Fibroblast of peridontal ligament (primary cell): ENCODE results near the gene PRM3.

Source experiments
- DNase-seq: peaks from one replicate; pipeline ENCODE4 v3.0.0-alpha.2; 2010; ENCODE audit errors: extremely low read depth

Gene PRM3

DNA sequence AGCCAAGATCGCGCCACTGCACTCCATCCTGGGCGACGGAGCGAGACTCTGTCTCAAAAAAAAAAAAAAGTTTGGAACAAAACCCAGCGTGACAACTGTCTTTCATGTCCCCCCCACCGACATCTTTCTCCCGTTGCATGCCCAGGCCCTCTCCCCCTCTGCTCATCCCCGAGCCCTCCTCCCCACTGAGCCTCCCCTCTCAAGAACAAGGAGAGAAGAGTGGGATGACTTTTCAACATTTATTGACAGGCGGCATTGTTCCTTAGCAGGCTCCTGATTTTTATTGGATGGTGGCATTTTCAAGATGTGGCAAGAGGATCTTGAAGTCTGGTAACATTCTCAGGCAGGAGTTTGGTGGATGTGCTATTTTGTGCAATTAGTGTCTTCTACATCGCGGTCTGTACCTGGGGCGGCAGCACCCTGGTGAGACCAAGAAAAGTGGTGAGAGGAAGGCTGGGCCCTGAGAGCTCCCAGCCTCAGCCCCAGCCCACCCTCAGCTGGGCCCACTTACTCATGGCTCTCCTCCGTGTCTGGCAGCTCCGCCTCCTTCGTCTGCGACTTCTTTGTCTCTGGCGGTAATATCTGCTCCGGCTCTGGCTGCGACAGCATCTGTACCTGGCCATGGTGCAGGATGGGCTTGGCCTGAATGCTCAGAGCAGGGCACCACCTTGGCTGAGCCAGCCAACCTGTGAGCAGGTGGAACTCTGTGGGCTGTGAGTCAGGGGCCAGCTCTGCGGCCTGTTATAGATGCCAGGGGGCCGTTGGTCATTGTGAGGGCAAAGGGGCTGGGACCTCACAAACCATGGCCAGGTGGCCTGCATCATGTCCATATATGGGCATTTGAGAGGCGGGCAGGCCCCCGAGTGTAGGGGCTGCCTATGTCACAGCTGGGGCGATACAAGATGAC is 7.4 kb upstream of the PRM3 start, which contains the start of gene PRM1:
Gene PRM1, minus strand, starts transcription at position 715 of the 907 bp plus-strand sequence. Its CDS starts 92 bp downstream, at position 623.
- DNase-seq: no peak

DNA sequence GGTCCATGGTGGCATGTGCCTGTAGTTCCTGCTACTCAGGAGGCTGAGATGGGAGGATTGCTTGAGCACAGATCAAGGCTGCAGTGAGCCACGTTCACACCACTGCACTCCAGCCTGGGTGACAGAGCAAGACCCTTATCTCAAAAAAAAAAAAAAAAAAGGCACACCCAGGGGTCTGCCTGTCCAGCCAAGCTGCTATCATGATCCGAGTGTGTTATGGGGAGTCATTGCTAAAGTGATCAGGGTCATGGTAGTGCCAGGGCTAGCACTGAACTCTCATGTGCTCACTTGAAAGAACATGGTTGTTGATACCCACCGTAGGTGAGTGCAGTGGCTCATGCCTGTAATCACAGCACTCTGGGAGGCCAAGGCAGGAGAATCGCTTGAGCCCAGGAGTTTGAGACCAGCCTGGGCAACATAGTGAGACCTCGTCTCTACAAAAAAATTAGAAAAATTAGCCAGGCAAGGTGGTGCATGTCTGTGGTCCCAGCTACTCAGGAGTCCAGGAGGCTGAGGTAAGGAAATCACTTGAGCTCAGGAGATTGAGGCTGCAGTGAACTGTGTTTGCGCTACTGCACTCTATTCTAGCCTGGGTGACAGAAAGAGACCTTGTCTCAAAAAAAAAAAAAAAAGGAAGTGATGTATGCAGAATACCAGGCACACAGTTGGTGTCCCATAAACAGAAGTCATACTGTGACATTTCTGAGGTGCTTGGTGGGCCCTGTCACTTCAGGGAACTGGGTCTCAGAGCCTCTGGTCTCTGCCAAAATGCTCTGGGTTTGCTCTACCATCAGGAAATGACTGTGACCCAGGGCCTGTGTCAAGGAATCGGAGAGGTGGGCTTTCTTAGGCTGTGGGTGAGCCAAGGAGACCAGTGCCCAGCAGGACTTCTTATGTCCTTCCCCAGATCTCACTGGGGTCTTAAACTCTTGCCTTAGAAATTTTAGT is 5.5 kb upstream of the PRM3 start:
- no peak for DNase-seq

DNA sequence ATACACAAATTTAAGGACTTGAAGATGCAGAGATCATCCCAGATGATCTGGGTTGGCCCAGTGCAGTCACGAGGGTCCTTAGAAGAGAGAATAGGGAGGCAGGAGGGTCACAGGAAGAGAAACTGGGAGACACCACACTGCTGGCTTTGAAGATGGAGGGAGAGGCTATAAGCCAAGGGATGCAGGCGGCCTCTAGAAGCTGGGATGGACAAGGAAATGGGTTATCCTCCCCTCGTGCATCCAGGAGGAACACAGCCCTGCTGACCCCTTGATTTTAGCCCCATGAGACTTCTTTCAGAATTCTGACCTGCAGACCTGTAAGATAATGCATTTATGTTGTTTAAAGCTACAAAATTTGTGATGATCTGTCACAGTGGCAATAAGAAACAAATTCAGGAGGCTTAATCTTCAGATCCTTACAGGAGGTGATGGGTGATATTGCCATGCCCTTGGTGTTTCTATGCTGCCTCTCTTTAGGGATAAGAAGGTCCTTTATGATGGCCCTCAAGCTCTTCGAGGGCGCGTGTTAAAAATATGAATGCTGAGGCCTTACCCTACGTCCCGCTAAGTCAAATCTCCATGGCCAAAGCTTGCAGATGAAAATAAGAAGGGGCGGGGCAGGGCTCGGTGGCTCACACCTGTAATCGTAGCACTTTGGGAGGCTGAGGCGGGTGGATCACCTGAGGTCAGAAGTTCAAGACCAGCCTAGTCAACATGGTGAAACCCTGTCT is 4.3 kb upstream of the PRM3 start:
- no peak for DNase-seq

DNA sequence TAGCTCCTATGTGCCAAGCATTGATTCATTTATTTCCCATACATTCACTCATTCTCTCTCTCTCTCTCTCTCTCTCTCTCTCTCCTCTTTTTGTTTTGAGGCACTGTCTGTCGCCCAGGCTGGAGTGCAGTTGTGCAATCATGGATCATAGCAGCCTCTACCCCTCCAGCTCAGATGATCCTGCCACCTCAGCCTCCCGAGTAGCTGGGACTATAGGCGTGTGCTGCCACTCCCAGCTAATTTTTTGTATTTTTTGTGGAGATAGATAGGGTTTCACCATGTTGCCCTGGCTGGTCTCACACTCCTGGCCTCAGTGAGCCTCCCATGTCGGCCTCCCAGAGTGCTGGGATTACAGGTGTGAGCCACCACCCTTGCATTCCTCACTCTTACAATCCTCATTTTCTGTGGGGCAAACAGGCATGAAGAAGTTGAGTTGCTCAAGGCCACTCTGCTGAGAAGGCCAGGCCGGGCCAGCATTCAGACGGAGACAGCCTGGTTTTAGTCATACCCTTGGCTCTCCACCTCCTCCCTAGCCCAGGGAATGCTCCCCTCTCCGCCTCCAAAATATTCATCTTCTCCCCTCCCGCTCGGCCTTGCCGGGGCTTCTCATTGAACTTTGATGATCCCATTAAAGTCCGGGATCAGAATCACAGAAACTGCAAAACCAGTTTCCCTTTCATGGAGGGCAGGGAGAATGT is 3.6 kb upstream of the PRM3 start:
- DNase-seq: no peak

DNA sequence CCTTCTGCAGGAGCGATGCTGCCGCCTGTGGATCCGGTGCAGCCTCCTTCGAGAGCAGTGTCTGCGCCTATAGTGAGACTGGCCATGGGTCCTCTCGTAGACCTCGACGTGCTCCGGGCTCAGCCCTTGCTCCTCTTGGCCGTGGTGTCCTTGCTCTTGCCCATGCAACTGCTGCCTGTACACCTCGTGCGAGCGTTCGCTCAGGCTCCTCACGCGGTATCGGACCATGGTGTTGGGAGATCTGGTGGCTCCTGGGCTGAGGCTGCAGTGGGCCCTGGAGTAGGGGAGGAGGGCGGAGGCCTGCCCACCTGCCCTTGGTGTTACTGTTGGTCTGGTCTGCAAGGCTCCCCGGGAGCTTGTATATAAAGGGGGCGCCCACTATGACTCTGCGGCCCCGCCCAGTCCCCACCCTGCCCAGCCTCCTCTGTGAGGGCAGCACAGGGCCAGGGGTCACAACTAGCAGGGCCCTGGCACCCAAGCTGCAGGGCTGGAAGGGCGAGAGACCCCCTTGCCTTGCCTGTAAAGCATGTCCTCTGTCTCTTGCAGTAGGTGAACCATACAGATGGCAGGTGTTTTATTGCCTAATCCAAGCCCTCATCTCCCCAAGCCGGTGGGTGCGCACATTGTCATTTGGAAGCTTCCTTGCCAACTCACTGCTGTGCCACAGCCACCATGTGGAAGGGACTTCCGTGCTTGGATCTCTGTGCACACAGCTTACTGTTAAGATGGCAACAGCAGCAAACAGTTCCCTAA is 2.9 kb upstream of the PRM3 start, which contains the start of gene PRM2:
Gene PRM2, minus strand, starts transcription at position 338 of the 753 bp plus-strand sequence. Its CDS starts 110 bp downstream, at position 228.
- DNase-seq: no peak

DNA sequence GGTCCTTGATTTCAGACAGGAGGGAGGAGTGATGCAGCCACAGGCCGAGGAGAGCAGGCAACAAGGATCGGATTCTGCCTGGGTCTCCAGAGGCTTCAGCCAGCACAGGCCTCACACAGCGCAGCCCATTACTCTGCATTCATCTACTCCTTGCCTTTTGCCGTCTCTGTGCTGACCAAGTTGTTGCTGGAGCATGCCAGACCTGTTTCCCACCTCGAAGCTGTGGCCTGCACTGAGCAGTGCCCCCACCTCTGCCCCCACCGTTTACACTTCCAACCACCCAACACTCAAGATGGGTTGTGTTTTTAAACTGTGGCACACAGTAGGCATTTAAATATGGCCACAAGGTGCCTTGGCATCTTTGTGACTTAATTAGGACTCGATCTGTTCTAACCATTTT is 1.5 kb upstream of the PRM3 start:
- no peak for DNase-seq

DNA sequence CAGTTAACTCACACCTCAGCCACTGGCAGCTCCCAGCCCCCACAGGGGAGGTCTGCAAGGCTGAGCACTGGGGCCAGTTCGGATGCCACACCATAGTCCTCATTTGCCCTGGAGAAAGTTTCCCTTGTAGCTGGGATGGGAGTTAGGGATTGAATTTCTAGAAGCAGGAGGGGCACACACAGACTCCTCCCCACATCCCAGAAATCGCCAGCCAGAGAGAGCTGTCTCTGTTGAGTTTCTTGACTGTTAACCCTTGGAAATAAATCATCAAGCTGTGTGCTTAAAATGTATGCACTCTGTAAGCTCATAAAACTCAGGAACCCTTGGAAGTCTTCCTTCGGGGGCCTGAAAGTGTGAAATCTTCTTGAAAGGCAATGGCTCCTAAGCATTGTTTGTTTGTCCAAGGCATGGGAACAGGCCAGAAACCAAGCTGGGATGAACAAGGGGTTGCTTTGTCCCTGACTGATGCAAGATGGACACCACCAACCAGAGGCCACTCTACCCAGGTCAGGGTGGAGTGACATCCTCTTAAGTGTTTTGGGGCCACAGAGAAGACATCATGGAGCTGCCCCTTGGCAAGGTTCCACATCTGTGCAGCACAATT is 394 bp upstream of the PRM3 start:
- no peak for DNase-seq

DNA sequence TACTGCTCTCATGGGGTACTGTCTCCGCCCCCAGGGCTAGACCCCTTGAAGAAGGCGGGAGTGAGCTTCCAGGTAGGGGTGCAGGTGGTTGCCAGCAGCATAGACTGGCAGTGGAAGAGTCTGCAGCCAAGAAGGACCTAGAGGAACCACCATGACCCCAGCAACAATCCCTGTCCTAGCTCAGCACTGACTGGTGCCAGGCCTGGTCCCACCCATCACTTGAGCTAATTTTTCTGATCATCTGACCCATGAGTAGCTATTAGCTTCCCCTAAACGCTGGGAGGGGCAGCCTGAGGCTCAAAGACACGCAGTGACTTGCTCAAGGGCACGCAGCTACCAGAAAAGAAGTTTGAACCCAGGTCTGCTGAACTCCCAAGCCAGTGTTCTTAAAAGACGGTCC is 945 bp downstream of the PRM3 start:
- DNase-seq: no peak

DNA sequence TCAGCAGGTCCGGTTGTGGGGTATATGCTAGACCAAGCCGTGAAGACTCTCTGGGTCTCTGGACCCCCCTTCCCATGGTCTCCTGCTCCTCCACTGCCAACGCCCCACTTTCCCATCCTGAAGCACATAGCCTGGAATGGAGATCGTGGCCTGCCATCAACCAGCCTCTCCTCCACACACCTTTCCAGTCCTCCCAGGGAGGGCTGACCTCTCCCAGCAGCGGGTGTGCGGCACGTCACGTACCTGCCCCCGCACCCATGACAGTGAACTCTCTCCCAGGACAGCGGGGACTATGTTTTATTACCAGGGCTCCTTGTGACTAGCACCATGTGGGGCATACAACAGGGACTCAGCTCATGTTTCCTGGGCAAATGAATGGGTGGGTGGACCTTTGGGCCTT is 1.8 kb downstream of the PRM3 start:
- no peak for DNase-seq

DNA sequence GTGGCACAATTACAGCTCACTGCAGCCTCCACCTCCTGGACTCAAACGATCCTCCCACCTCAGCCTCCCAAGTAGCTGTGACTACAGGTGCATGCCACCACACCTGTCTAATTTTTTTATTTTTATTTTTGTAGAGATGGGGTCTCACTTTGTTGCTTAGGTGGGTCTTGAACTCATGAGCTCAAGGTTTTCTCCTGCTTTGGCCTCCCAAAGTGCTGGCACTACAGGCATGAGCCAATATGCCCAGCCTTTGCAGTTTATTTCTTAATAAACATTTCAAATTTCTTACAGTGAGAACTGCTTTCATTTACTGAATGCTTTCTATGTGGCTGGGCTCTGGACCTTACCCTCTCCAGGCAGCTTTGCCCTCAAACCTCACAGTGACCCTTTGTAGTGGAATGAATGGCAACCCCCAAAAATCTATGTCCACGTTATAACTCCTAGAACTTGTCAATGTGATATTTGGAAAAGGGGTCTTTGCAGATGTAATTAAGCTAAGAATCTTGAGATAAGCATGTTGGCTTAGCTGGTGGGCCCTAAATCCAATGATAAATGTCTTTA is 2.7 kb downstream of the PRM3 start:
- no peak for DNase-seq

DNA sequence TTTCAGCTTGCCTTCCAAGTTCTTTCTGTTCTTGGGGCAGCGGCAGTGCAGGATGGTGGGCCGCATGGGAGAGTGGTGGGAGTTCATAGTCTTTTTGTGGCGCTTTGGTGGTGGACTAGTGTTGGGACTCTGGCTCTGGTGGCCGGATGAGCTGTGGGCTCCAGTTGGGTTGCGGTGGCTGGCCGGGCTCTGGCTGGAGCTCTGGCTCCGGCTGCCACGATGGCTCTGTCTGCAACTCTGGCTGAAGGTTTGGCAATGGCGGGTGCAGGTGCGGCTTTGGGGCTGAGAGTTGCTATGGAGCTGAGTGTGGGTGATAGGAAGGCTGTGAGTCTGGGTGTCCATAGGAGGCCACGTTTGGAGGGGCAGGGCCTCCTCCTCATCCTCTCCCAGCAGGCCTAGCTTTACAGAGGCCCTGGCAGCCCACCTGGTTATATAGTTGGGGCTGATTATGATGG is 4.5 kb downstream of the PRM3 start, which contains the start of gene TNP2:
Gene TNP2, minus strand, starts transcription at position 405 of the 455 bp plus-strand sequence. Its CDS starts 63 bp downstream, at position 342.
- DNase-seq: no peak

DNA sequence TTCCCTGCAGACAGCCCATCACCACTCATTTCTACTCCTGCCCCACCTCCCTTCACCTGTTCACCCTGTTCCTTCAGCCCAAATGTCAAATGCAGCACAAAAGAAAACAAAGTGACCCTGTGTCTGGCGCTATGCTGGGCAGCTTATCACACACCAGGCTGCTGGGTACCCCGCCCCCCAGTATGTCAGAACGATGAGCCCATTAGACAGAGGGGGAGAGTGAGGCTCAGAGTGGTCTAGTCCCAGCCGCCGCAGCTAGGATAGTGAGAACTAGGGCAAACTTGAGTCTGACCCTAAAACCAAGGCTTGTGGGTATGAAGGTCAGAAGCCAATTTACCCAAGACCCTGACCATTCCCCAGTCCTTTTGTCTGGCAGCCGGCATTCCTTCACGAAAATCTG is 8.3 kb downstream of the PRM3 start:
- no peak for DNase-seq

DNA sequence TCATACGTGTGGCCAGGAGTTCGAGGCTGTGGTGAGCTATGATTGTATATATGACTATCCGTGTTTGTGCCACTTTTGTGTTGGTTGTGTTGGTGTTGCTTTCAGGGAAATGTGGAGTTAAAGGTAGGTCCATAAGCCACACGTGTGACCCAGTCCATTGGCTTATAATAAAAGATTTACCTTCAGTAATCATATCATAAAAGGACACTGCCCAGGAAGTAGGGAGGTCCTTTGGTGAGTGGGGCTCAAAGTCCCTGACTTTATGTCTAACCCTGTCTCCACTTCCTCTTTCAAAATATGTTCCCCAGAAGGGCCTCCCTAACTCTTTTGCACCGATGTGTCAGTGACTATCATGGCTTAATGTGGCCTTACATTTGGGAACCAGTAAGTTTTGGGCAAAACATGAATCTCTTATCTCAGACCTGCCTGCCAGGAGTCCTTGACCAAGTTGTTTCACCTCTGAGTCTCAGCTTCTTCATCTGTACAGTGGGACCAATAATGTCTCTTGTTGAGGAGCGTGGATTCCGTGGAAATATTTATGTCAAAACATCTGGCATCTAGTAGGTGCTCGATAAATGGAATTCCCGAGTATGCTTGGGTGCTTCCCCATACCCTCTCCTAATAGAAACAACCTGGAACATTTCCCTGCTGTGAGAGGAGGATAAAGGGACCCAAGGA is 9.1 kb downstream of the PRM3 start:
- DNase-seq: no peak

DNA sequence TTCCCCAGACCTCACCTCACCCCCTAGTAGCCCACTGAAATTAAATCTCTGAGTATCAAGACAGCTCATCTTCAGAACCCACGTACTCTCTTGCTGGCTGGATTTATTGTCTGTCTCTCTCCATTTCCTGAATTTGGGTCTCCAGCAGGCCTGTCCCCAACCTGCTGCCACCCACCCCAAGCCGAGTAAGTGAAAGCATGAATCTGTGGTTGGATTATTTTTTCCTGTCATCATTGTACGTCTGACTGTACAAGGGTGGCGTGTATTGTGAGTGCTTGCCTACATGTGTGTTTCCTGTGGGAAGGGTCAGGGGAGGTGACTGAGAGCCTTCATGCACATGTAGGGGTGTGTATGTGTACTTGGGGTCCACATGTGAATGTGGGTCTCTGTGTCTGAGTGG is 9.7 kb downstream of the PRM3 start:
- DNase-seq: no peak

DNA sequence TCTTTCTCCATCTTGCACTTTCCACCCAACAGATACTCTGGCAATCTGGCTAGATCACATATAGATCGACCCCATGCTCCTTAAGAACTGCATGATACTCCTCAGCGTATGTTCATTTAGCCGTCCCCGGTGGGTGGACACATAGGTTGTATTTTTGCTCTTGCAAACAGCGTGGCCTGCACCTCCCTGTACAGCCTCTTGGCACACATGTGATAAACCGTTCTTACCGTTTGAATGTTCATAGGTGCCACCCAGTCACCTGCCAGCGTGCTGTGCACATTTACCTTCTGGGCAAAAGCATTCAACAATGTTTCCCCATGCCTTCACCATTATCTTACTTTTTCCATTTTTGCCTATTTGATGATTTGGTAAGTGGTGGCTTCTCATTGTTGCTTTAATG is 10.5 kb downstream of the PRM3 start:
- no peak for DNase-seq

DNA sequence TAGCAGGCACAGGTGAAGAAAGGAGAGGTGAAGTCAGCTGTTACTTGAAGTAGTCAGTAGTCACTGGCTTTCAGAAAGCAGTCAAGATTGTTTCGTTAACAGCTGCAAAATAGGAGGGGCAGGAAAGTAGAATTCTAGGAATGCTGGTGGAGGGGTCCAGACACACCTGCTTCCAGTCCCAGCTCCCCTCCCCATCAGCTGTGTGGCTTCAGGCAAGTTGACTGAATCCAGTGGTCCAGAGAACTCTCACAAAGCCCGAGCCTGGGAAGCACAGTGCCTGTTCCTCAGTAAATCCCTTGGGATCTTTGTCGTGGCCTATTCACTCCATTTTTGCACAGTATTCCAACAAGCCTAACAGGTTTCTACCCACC is 12.8 kb downstream of the PRM3 start:
- DNase-seq: no peak

DNA sequence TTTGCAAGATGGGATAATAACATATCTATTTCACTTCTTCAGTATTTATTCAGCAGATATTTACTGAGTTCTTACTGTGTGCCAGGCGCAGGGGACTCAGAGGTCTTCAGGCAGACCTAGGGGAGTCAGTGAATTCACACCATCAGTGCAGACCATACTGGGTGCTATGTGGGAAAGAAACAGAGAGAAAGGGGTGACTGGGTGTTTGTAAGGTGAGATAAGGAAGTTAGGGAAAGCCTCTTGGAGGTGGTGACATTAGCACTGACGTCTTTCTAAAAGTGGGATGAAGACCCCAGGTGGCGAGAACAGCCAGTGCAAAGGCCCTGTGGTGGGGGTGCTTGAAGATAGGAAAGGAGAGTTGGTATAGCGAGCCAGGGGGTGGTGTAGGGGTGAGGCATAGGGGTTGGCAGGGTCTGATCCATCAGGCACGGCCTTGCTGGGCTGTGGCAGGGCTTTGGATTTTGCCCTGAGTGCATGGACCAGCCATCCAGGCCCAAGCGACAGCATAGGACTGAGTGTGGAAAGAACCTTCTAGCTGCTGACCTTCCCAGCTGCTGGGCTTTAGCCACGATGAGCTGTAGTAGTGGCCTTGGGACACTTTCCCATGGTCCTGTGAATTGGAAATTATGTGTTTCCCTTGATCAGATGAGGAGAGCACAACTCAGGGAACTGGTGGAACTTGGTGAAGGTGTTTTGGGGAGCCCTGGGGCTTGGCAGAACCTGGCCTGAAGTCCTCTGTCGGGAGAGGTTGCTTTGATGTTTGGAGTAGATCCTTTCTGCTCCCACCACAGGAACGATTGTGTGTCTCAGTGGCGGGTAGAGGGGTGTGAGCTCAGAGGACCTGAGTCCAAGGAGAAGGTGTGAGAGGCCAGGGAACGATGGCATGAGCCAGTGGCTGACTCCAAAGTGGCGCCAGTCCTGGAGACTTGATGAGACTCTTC is 13.5 kb downstream of the PRM3 start:
- no peak for DNase-seq
